Measurements from ENCODE around the gene RAPGEF5.

The RAPGEF5 gene

GRCh38 chr7:22208799-22209198, 148.2 kb downstream of the RAPGEF5 start:
- DNase-seq: no peak

GRCh38 chr7:22207724-22208225, 149.2 kb downstream of the RAPGEF5 start:
- DNase-seq: no peak

- no peak for DNase-seq
Measured at GRCh38 chr7:22205631-22206030, 151.3 kb downstream of the RAPGEF5 start.

- DNase-seq: no peak
Measured at GRCh38 chr7:22204312-22204711, 152.6 kb downstream of the RAPGEF5 start.

DNA sequence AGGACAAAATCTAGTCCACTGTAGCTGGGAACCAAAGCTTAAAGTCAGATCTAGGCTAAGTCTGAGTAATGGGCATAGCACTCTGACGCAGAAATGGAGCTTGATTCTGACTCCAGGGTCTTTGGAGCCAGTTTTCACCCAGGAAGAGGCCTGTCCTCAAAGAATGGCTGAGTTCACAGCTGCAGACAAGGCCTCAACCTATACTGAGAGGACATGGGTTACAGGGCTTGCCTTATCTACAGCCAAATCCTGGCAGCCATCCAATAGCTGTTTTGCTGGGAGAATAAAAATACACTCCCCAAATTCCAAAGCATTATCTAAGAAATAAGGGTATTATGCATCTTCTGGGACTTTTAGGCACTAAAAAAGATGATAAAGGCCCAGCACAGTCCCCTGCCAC, 154.8 kb downstream of the RAPGEF5 start:
- no peak for DNase-seq

- DNase-seq: no peak
Measured at GRCh38 chr7:22201186-22201880, 155.6 kb downstream of the RAPGEF5 start.

- DNase-seq: no peak
Measured at GRCh38 chr7:22200777-22201176, 156.2 kb downstream of the RAPGEF5 start.

GRCh38 chr7:22200238-22200637, 156.7 kb downstream of the RAPGEF5 start:
- no peak for DNase-seq

DNA sequence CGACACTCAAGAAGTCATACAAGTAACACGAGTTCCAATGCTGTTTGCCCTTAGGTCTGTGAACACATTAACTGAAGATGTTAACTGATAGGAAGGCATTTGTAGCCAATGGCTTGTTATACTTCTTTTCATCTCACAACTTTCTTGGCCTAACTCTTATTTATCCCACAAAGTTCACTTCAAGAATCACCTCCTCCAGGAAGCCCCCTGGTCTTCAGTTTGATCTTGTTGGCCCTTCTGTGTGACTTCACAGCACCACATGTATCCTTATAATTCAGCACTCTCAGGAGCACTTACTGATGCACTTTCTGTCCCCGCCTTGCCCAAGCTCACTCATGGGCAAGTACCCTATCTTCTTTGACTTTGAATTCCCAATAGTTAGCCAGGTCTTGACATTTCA, 159.6 kb downstream of the RAPGEF5 start:
- DNase-seq: no peak

DNA sequence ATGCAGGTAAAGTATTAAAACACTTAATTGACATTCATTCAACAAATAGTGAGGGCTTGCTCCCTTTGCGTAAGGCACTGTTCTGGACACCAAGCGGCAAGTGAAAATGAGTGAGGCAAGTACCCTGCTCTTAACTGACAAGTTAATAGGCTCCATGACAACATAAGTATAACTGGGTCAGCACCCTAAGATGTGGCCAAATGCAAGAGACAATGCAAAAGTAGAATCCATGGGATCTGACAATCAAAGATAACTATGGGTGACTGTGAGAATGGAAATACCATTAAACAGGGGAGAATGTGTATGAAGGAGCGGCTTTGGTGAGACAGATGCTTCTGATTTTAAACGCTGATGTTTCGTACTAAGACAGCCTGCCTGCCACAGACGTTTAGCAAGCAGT, 160.5 kb downstream of the RAPGEF5 start:
- no peak for DNase-seq

GRCh38 chr7:22195397-22196172, 161.4 kb downstream of the RAPGEF5 start:
- DNase-seq: no peak

DNA sequence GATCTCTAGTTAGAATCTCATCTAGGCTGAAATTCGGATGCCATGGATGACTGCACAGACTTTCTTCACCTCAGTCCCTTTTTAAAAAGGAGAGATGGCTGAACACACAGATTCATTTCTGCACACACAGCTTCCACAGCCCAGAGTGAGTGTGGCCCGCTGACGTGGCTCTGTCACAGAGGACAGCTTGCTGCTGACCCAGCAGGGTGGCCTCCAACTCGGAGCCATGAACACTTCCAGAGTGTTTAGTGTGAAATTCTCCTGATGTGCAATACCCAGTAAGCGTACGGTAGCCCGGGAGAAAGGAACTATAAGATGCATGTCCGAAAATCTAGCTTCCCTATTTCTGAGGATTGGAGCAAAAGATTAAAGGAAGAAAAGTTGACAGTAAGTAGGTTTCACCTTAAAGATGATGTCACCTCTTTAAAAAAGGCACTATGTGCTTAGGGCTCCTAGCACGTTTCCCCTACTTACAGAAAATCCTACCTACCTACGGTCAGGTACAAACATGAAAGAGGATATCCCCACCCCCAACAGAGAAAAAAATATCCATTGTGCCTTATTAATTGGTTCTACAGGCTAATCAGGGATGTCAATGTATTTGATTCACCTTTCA, 162.2 kb downstream of the RAPGEF5 start:
- no peak for DNase-seq

DNA sequence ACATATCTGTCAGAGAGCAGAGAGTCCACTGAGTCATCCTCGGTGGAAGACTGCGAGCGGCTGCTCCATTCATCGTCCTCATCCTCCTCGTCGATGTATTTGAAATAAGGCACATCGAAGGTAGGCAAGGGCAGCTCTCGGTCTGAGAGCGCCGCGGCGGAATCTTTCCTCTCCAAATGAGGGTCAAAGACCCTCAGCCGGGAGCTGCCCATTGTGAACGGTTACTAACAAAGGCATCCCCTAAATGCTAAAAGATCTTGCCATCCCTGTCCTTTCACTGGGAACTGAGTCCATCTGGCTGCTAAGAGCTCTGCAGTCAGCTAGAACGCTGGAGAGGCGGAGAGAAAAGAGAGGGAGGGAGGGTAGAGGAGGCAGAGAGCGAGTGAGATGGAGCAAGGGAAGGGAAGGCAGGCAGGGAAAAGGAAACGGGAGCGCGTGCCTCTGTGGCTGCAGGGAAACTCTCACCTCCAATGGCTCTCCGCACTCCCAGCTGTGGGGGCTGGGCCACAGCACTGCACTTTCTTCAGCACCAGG, 163.4 kb downstream of the RAPGEF5 start:
- DNase-seq: no peak

DNA sequence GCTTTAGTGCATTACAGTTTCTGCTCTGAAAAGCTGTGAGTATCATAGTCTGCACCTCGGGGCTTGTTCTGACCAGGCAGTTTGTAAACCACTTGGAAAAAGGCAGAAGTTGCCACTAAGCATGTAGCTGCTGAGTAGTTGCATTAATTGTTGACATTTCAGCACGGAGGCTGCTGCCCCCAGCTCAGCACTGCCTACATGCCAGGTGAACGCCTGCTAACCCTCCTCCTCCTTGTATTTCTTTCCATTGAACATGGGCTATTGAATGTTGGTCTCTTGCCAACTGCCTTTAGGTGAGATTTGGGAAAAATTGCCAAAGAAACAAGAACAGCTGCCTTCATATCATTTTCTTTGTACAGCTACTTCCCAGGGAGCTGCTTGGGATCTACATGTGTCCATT, 164.2 kb downstream of the RAPGEF5 start:
- no peak for DNase-seq

GRCh38 chr7:22190736-22191135, 166.2 kb downstream of the RAPGEF5 start:
- DNase-seq: no peak

DNA sequence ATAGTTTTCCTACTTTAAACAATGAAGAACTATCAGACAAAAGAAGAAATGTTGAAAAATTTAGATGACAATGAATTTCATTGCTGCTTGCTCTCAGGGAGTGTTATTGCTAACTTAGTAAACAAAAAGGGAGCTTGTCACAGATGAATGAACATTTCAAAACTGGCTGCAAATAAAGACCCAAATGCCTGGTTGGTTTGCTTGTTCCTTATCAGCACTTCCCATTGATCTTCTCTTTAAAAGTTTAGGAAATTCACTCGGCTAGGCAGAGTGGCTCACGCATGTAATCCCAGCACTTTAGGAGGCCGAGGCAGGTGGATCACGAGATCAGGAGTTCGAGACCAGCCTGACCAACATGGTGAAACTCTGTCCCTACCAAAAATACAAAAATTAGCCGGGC, 167.2 kb downstream of the RAPGEF5 start:
- DNase-seq: no peak

GRCh38 chr7:22189230-22189629, 167.7 kb downstream of the RAPGEF5 start:
- DNase-seq: no peak

GRCh38 chr7:22187691-22188348, 169.1 kb downstream of the RAPGEF5 start:
- DNase-seq: no peak

GRCh38 chr7:22185559-22185958, 171.4 kb downstream of the RAPGEF5 start:
- no peak for DNase-seq

GRCh38 chr7:22184549-22185199, 172.3 kb downstream of the RAPGEF5 start:
- DNase-seq: no peak

GRCh38 chr7:22183522-22184280, 173.3 kb downstream of the RAPGEF5 start:
- DNase-seq: no peak

DNA sequence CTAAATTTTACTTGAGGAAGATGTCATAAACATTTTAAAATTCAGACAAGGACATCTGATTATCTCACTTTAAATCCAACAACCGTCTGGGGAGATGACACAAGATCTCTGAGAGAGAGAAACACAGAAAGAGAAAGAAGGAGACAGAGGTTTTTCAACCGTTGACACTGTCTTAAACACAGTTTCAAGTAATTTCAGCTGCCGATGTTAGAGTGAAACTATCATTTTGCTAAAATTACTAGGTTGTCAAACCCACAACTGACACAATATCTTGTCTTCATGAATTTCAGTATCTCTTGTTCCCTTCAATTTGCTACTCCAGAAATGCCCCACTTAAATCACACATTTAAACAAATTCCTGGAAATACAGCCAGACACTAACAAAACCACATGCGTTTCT, 174.8 kb downstream of the RAPGEF5 start:
- DNase-seq: no peak

Data from effector CD4-positive, alpha-beta T cell (primary cell).